Endothelial cell of umbilical vein (primary cell): Measurements from ENCODE around the gene SLC7A4.

Experiments
- CTCF ChIP-seq, 2 donors: IDR thresholded peaks; 1 replicate in 1 of 2; 2 replicates in 1 of 2; pipeline ENCODE4 v1.5.1; 2011; ENCODE audit warnings: low read length in 2 of 2, mild to moderate bottlenecking in 2 of 2, moderate library complexity in 2 of 2, control low read depth in 1 of 2, inconsistent platforms in 1 of 2, low read depth in 1 of 2; ENCODE audit not compliant: insufficient read depth in 1 of 2; ENCODE audit errors: extremely low read depth in 1 of 2
- EZH2 ChIP-seq: IDR thresholded peaks from 2 replicates; pipeline ENCODE4 v1.6.1; 2012; ENCODE audit warnings: borderline replicate concordance, low read depth, mild to moderate bottlenecking, moderate library complexity, low read length, inconsistent platforms; ENCODE audit not compliant: severe bottlenecking
- FOS ChIP-seq: IDR thresholded peaks from 2 replicates; pipeline ENCODE4 v1.6.1; 2011; ENCODE audit warnings: mild to moderate bottlenecking, low read length, moderate library complexity, borderline replicate concordance; ENCODE audit not compliant: insufficient read depth
- GATA2 ChIP-seq: IDR thresholded peaks from 2 replicates; pipeline ENCODE4 v1.7.0; 2011; ENCODE audit warnings: low read depth, mild to moderate bottlenecking, moderate library complexity, mixed read lengths, low read length; ENCODE audit not compliant: insufficient read length, insufficient read depth
- JUN ChIP-seq: IDR thresholded peaks from 2 replicates; pipeline ENCODE4 v1.6.1; 2011; ENCODE audit warnings: borderline replicate concordance, low read depth; ENCODE audit not compliant: insufficient read length, insufficient read depth
- MYC ChIP-seq: IDR thresholded peaks from one replicate; pipeline ENCODE4 v1.6.1; 2011; ENCODE audit warnings: mild to moderate bottlenecking, low read depth, low read length
- POLR2A ChIP-seq: IDR thresholded peaks from 2 replicates; pipeline ENCODE4 v1.6.1; 2012; ENCODE audit warnings: low read depth, mild to moderate bottlenecking, control low read depth, low read length
- POLR2AphosphoS5 ChIP-seq: IDR thresholded peaks from 2 replicates; pipeline ENCODE4 v1.6.1; 2012; ENCODE audit warnings: low read depth, mild to moderate bottlenecking, control low read depth, low read length, moderate library complexity; ENCODE audit not compliant: insufficient read depth

- TF ChIP-seq CTCF (IDR thresholded peaks at IDR 0.05; ENCODE audit: extremely low read depth in 1 of 2, insufficient read depth in 1 of 2, low read depth in 1 of 2, low read length in 2 of 2) (no peak), POLR2AphosphoS5 (no peak), MYC (no peak), POLR2A (no peak), EZH2 (no peak), GATA2 (no peak), FOS (no peak), JUN (no peak)
Observed at GRCh38 chr22:21016644-21017420, 15.5 kb downstream of the SLC7A4 start.
